Smooth muscle cell (in vitro differentiated cells): ENCODE results near the gene CELF5. TPM values are rescaled to one million over a fixed set of nuclear protein-coding genes. Genes with fewer than 3 reads are reported as not detected.

ENCODE experiments used
- DNase-seq: peaks from one replicate; lab custom pipeline; 2025; ENCODE audit not compliant: unreplicated experiment; lab: John Stamatoyannopoulos, UW
- H2AFZ ChIP-seq: fragments of 200-600 bp; sonication (generic); 2 replicates; pipeline ENCODE4 v1.6.0; 2016; ENCODE audit warnings: antibody characterized with exemption, low read depth, mild to moderate bottlenecking
- H3F3A ChIP-seq: fragments of 200-600 bp; sonication (generic); 2 replicates; pipeline ENCODE4 v1.6.0; 2017; ENCODE audit warnings: antibody characterized with exemption, low read depth
- H3K27ac ChIP-seq: fragments of 200-600 bp; sonication (generic); 2 replicates; pipeline ENCODE4 v1.5.1; 2016; ENCODE audit warnings: low read depth, mild to moderate bottlenecking
- H3K27me3 ChIP-seq: fragments of 200-600 bp; sonication (generic); 2 replicates; pipeline ENCODE4 v1.6.1; 2016; ENCODE audit warnings: low read depth, mild to moderate bottlenecking
- H3K36me3 ChIP-seq: fragments of 200-600 bp; sonication (generic); 2 replicates; pipeline ENCODE4 v1.5.1; 2016; ENCODE audit warnings: low read depth
- H3K4me1 ChIP-seq: fragments of 200-600 bp; sonication (generic); 2 replicates; pipeline ENCODE4 v1.5.1; 2016; ENCODE audit warnings: low read depth
- H3K4me2 ChIP-seq: fragments of 200-600 bp; sonication (generic); 2 replicates; pipeline ENCODE4 v1.6.0; 2016; ENCODE audit warnings: mild to moderate bottlenecking
- H3K4me3 ChIP-seq: fragments of 200-600 bp; sonication (generic); 2 replicates; pipeline ENCODE4 v1.5.1; 2016; ENCODE audit warnings: mild to moderate bottlenecking
- H3K79me2 ChIP-seq: fragments of 200-600 bp; sonication (generic); 2 replicates; pipeline ENCODE4 v1.6.0; 2016; ENCODE audit warnings: low read depth, mild to moderate bottlenecking
- H3K9ac ChIP-seq: fragments of 200-600 bp; sonication (generic); 2 replicates; pipeline ENCODE4 v1.6.0; 2016; ENCODE audit warnings: low read depth
- H3K9me3 ChIP-seq: fragments of 200-600 bp; sonication (generic); replicated peaks from 2 replicates; pipeline ENCODE4 v1.5.1; 2016; ENCODE audit warnings: low read depth
- H4K20me1 ChIP-seq: fragments of 200-600 bp; sonication (generic); 2 replicates; pipeline ENCODE4 v1.6.0; 2016; ENCODE audit warnings: low read depth
- CTCF ChIP-seq: fragments of 200-600 bp; sonication (generic); IDR thresholded peaks from 2 replicates; pipeline ENCODE4 v1.5.1; 2017; ENCODE audit warnings: borderline replicate concordance, mild to moderate bottlenecking, antibody characterized with exemption; ENCODE audit not compliant: insufficient read depth, poor library complexity, severe bottlenecking
- WGBS: methylation state at CpG from one replicate; pipeline ENCODE4 v1.1.7; 2016; ENCODE audit warnings: low lambda C conversion rate; 5-methylcytosine and 5-hydroxymethylcytosine counted together
- polyA plus RNA-seq: library from polyadenylated mRNA; unstranded; fragments of >200 nt; fragmentation: Nextera tagmentation; extraction: Ambion mirVana; gene quantifications from 2 replicates; pipeline ENCODE4 v1.2.1, GENCODE V29; 2016
- total RNA-seq: library from RNA; depleted of rRNA; stranded (reverse); fragments of >200 nt; gene quantifications from 2 replicates; pipeline ENCODE4 v1.2.3, GENCODE V29; 2014

Gene CELF5
- total and polyA plus RNA-seq, 2 experiments from 2014 or later = 0.18 TPM; not detected in 1

- WGBS = 78% methylated on average over 6 of the region's 6 CpGs
- H3K9me3 ChIP-seq = no peaks in the 10 kb centered on the region
Measured at GRCh38 chr19:3265432-3265831, 41.0 kb downstream of the CELF5 start.

GRCh38 chr19:3266092-3266693 lies 41.7 kb downstream of the CELF5 start:
- Histone ChIP-seq H3K27me3 (no peaks in the 10 kb centered on the region), H2AFZ (no peak overlapping the region), H3F3A (no peaks in the 10 kb centered on the region), H3K4me2 (no peak overlapping the region), H3K36me3 (no peaks in the 10 kb centered on the region), H3K4me3 (no peak overlapping the region), H3K79me2 (no peaks in the 10 kb centered on the region), H3K4me1 (no peaks in the 10 kb centered on the region), H4K20me1 (no peaks in the 10 kb centered on the region), H3K9ac (no peak overlapping the region), H3K27ac (no peak overlapping the region), H3K9me3 (no peaks in the 10 kb centered on the region)
- no peak for DNase-seq
- 80% methylated on average over 19 of the region's 19 CpGs for WGBS
- TF ChIP-seq CTCF = no peak

More at GRCh38 chr19:3265432-3265831, 41.0 kb downstream of the CELF5 start:
- H3K4me2 ChIP-seq = no peak overlapping the region
- no peaks in the 10 kb centered on the region for H3K4me1 ChIP-seq
- H3K9ac ChIP-seq = no peak overlapping the region
- no peaks in the 10 kb centered on the region for H4K20me1 ChIP-seq
- TF ChIP-seq CTCF = no peak
- H2AFZ ChIP-seq = no peak overlapping the region
- H3K36me3 ChIP-seq = no peaks in the 10 kb centered on the region
- H3K27me3 ChIP-seq = no peaks in the 10 kb centered on the region
- H3K27ac ChIP-seq = no peak overlapping the region
- no peaks in the 10 kb centered on the region for H3K79me2 ChIP-seq
- no peaks in the 10 kb centered on the region for H3F3A ChIP-seq
- DNase-seq = no peak
- no peak overlapping the region for H3K4me3 ChIP-seq

- no peak for DNase-seq
- Histone ChIP-seq H4K20me1 (no peaks in the 10 kb centered on the region), H3K36me3 (no peaks in the 10 kb centered on the region), H3F3A (no peaks in the 10 kb centered on the region), H3K27me3 (no peaks in the 10 kb centered on the region), H3K4me3 (no peak overlapping the region), H3K9ac (no peak overlapping the region), H3K9me3 (no peaks in the 10 kb centered on the region), H2AFZ (no peak overlapping the region), H3K4me2 (no peak overlapping the region), H3K4me1 (no peaks in the 10 kb centered on the region), H3K27ac (no peak overlapping the region), H3K79me2 (no peaks in the 10 kb centered on the region)
- WGBS = 80% methylated on average over 29 of the region's 30 CpGs
- TF ChIP-seq CTCF = no peak
Measured at GRCh38 chr19:3266792-3267514, 42.5 kb downstream of the CELF5 start.
